Neural cell (in vitro differentiated cells): ENCODE data around the gene SMIM7.

Source experiments
- CTCF ChIP-seq: fragments of 450-650 bp; IDR thresholded peaks from 2 replicates; pipeline ENCODE4 v1.5.1; 2014; ENCODE audit warnings: antibody characterized with exemption, mild to moderate bottlenecking, moderate library complexity; ENCODE audit not compliant: poor library complexity, severe bottlenecking
- EZH2 ChIP-seq: fragments of 200-600, 300-800 bp; shearing (Covaris generic), sonication (generic); IDR thresholded peaks from 2 replicates; pipeline ENCODE4 v1.6.1; 2014; ENCODE audit warnings: antibody characterized with exemption, low read length, borderline replicate concordance, mild to moderate bottlenecking; ENCODE audit not compliant: insufficient read depth, poor library complexity, severe bottlenecking
- REST ChIP-seq: IDR thresholded peaks from 2 replicates; pipeline ENCODE4 v1.6.1; 2012; ENCODE audit warnings: borderline replicate concordance

- TF ChIP-seq REST (no peak), EZH2 (no peak), CTCF (no peak)
Measured at GRCh38 chr19:16601378-16602052, 58.4 kb downstream of the SMIM7 start.
